ENCODE results near the gene MTNR1B. TPM values are rescaled to one million over a fixed set of nuclear protein-coding genes. Genes with fewer than 3 reads are reported as not detected.

The MTNR1B gene
- total RNA-seq, 2 experiments from 2014 or later: not detected

DNA sequence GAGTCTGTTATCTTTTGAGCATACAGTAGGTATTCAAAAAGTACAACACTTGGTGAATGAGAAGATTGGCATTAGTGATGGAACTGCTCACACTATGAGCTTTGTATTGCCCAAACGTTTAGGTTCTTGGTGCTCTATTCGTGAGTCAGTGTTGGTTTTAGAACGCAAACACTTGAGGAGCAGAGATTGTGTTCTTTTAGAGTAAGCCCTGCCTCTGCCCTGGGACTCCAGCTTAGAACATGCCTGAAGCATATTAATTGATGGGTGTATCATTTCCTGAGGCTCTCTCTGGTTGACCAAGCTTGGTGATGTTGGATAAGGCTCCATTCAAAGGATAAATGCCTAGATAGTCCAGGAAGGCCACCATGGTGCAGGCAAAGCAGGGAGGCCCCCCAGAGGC is 10.9 kb downstream of the MTNR1B start:
- CTCF ChIA-PET: no interaction called here
- Mint-ChIP-seq H3K9me3 (ENCODE audit: insufficient read depth) (no peaks in the 10 kb centered on the region), H3K4me3 (no peak overlapping the region), H3K36me3 (ENCODE audit: low read depth) (no peaks in the 10 kb centered on the region), H3K4me1 (ENCODE audit: low read depth) (no peaks in the 10 kb centered on the region), H3K27ac (no peak overlapping the region), H3K27me3 (ENCODE audit: low read depth) (no peaks in the 10 kb centered on the region)
- ATAC-seq: no peak
- DNase-seq: no peak
- POLR2A ChIA-PET: no interaction called here

- CTCF ChIA-PET: no interaction called here
- Mint-ChIP-seq H3K36me3 (ENCODE audit: low read depth) (no peaks in the 10 kb centered on the region), H3K27me3 (ENCODE audit: low read depth) (no peaks in the 10 kb centered on the region), H3K9me3 (ENCODE audit: insufficient read depth) (no peaks in the 10 kb centered on the region), H3K4me3 (no peak overlapping the region), H3K27ac (no peak overlapping the region), H3K4me1 (ENCODE audit: low read depth) (no peaks in the 10 kb centered on the region)
- DNase-seq (no peak), ATAC-seq (no peak)
- POLR2A ChIA-PET: no interaction called here
Observed at GRCh38 chr11:92981508-92982043, 12.1 kb downstream of the MTNR1B start.

- POLR2A ChIA-PET: no interaction called here
- ATAC-seq: no peak
- Mint-ChIP-seq H3K9me3 (ENCODE audit: insufficient read depth) (no peaks in the 10 kb centered on the region), H3K27me3 (ENCODE audit: low read depth) (no peaks in the 10 kb centered on the region), H3K4me1 (ENCODE audit: low read depth) (no peaks in the 10 kb centered on the region), H3K36me3 (ENCODE audit: low read depth) (no peaks in the 10 kb centered on the region), H3K4me3 (no peak overlapping the region), H3K27ac (no peak overlapping the region)
- CTCF ChIA-PET: no interaction called here
- DNase-seq: no peak
Observed at GRCh38 chr11:92986585-92986984, 17.1 kb downstream of the MTNR1B start.

- POLR2A ChIA-PET: no interaction called here
- DNase-seq: no peak
- no peak for ATAC-seq
- Mint-ChIP-seq H3K4me1 (ENCODE audit: low read depth) (no peaks in the 10 kb centered on the region), H3K4me3 (no peak overlapping the region), H3K27ac (no peak overlapping the region), H3K27me3 (ENCODE audit: low read depth) (no peaks in the 10 kb centered on the region), H3K9me3 (ENCODE audit: insufficient read depth) (no peaks in the 10 kb centered on the region), H3K36me3 (ENCODE audit: low read depth) (no peaks in the 10 kb centered on the region)
- CTCF ChIA-PET: no interaction called here
Observed at GRCh38 chr11:92993004-92993403, 23.6 kb downstream of the MTNR1B start.

DNA sequence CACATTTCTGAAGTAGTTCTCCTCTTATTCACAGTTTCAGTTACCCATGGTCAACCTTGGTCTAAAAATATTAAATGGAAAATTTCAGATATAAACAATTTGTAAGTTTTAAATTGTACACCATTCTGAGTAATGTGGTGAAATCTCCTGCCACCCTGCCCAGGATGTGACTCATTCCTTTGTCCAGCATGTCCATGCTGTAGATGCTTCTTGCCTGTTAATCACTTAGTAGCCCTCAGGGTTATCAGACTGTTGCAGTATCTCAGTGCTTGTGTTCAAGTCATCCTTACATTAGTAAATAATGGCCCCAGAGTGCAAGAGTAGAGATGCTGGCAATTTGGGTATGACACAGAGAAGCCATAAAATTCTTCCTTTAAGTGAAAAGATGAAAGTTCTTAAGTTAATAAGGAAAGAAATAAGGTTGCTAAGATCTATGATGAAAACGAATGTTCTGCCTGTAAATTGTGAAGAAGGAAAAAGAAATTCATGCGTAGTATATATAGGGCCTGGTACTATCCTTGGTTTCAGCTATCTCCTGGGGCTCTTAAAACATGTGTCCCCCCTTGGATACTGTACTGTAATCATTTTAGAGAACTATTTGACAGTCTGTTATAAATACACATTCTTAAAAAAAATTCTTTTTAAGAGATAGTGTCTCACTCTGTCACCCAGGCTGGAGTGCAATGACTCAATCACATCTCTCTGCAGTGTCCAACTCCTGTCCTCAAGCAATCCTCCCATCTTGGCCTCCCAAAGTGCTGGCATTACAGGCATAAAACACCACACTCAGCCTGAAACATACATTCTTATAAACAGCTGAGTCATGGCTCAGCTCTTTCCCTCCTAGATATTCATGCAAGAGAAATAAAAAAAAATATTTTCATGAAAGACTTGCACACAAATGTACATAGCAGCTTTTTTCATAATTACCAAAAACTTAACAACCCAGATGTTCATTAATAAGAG is 31.3 kb downstream of the MTNR1B start:
- ATAC-seq (no peak), DNase-seq (no peak)
- no peaks in the 10 kb centered on the region for H3K9me3 Mint-ChIP-seq (ENCODE audit: insufficient read depth)
- POLR2A ChIA-PET: no interaction called here
- CTCF ChIA-PET: no interaction called here
- H3K27me3 Mint-ChIP-seq (ENCODE audit: low read depth): no peaks in the 10 kb centered on the region
- H3K4me1 Mint-ChIP-seq (ENCODE audit: low read depth): no peaks in the 10 kb centered on the region
- H3K27ac Mint-ChIP-seq: no peak overlapping the region
- H3K4me3 Mint-ChIP-seq: no peak overlapping the region
- H3K36me3 Mint-ChIP-seq (ENCODE audit: low read depth): no peaks in the 10 kb centered on the region

- no peak overlapping the region for H3K27ac Mint-ChIP-seq
- no peaks in the 10 kb centered on the region for H3K27me3 Mint-ChIP-seq (ENCODE audit: low read depth)
- H3K9me3 Mint-ChIP-seq (ENCODE audit: insufficient read depth): no peaks in the 10 kb centered on the region
- ATAC-seq (no peak), DNase-seq (no peak)
- ChIA-PET POLR2A (no interaction called here), CTCF (no interaction called here)
- no peaks in the 10 kb centered on the region for H3K36me3 Mint-ChIP-seq (ENCODE audit: low read depth)
- H3K4me1 Mint-ChIP-seq (ENCODE audit: low read depth): no peaks in the 10 kb centered on the region
- H3K4me3 Mint-ChIP-seq: no peak overlapping the region
Observed at GRCh38 chr11:93001806-93002205, 32.4 kb downstream of the MTNR1B start.

- ChIA-PET CTCF (no interaction called here), POLR2A (no interaction called here)
- Mint-ChIP-seq H3K27me3 (ENCODE audit: low read depth) (no peaks in the 10 kb centered on the region), H3K27ac (no peak overlapping the region), H3K9me3 (ENCODE audit: insufficient read depth) (no peaks in the 10 kb centered on the region), H3K4me1 (ENCODE audit: low read depth) (no peaks in the 10 kb centered on the region), H3K36me3 (ENCODE audit: low read depth) (no peaks in the 10 kb centered on the region), H3K4me3 (no peak overlapping the region)
- ATAC-seq: no peak
- DNase-seq: no peak
Observed at GRCh38 chr11:93002380-93002779, 32.9 kb downstream of the MTNR1B start.

DNA sequence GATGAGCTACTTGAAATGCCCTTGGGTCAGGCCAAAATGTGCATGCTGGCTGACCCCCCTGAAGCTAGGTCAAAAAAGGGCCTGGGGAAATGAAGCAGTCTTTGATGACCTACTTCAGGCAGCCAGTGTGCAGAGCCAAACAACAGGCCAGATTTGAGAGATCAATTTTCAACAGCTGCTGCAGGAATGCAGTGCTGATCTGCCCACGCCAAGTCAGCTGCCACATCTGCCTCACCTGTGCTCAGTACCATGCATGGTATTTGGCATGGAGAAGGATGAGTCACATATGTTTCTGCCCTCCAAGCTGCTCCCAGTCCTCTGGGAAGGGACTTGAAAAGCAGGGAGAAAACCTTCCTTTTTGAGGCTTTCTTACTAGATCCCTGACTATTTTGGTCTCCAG is 35.8 kb downstream of the MTNR1B start:
- POLR2A ChIA-PET: no interaction called here
- Mint-ChIP-seq H3K4me1 (ENCODE audit: low read depth) (no peaks in the 10 kb centered on the region), H3K36me3 (ENCODE audit: low read depth) (no peaks in the 10 kb centered on the region), H3K4me3 (no peak overlapping the region), H3K9me3 (ENCODE audit: insufficient read depth) (no peaks in the 10 kb centered on the region), H3K27me3 (ENCODE audit: low read depth) (no peaks in the 10 kb centered on the region), H3K27ac (no peak overlapping the region)
- CTCF ChIA-PET: no interaction called here
- no peak for ATAC-seq
- no peak for DNase-seq

DNA sequence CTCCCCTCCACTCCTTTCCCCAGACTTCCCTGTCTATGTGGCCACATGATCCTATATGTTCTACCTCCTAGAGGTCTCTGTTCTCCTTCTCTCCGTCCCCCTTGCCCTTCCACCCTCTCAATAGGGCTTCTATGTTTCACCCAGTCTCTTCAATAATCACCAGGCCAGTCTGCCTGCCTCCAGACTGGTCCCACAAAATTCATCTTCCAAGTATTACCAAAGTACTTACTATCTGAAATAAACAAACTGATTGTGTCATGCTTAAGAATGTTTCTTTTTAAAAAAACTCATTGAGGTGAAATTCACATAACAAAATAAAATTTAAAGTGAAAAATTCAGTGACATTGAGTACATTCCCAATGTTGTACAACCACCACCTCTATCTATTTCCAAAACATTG is 44.2 kb downstream of the MTNR1B start:
- ChIA-PET POLR2A (no interaction called here), CTCF (no interaction called here)
- no peaks in the 10 kb centered on the region for H3K4me1 Mint-ChIP-seq (ENCODE audit: low read depth)
- H3K27ac Mint-ChIP-seq: no peak overlapping the region
- H3K4me3 Mint-ChIP-seq: no peak overlapping the region
- H3K9me3 Mint-ChIP-seq (ENCODE audit: insufficient read depth): no peaks in the 10 kb centered on the region
- no peak for DNase-seq
- H3K27me3 Mint-ChIP-seq (ENCODE audit: low read depth): no peaks in the 10 kb centered on the region
- H3K36me3 Mint-ChIP-seq (ENCODE audit: low read depth): no peaks in the 10 kb centered on the region
- no peak for ATAC-seq

- Mint-ChIP-seq H3K27me3 (ENCODE audit: low read depth) (no peaks in the 10 kb centered on the region), H3K4me3 (no peak overlapping the region), H3K36me3 (ENCODE audit: low read depth) (no peaks in the 10 kb centered on the region), H3K27ac (no peak overlapping the region), H3K9me3 (ENCODE audit: insufficient read depth) (no peaks in the 10 kb centered on the region), H3K4me1 (ENCODE audit: low read depth) (no peaks in the 10 kb centered on the region)
- ATAC-seq: no peak
- ChIA-PET CTCF (no interaction called here), POLR2A (no interaction called here)
- no peak for DNase-seq
Observed at GRCh38 chr11:93016595-93016994, 47.1 kb downstream of the MTNR1B start.

GRCh38 chr11:93017821-93018690 is 48.6 kb downstream of the MTNR1B start:
- ChIA-PET CTCF (no interaction called here), POLR2A (no interaction called here)
- Mint-ChIP-seq H3K4me3 (no peak overlapping the region), H3K4me1 (ENCODE audit: low read depth) (no peaks in the 10 kb centered on the region), H3K27me3 (ENCODE audit: low read depth) (no peaks in the 10 kb centered on the region), H3K9me3 (ENCODE audit: insufficient read depth) (no peaks in the 10 kb centered on the region), H3K36me3 (ENCODE audit: low read depth) (no peaks in the 10 kb centered on the region), H3K27ac (no peak overlapping the region)
- ATAC-seq: no peak
- DNase-seq: no peak

DNA sequence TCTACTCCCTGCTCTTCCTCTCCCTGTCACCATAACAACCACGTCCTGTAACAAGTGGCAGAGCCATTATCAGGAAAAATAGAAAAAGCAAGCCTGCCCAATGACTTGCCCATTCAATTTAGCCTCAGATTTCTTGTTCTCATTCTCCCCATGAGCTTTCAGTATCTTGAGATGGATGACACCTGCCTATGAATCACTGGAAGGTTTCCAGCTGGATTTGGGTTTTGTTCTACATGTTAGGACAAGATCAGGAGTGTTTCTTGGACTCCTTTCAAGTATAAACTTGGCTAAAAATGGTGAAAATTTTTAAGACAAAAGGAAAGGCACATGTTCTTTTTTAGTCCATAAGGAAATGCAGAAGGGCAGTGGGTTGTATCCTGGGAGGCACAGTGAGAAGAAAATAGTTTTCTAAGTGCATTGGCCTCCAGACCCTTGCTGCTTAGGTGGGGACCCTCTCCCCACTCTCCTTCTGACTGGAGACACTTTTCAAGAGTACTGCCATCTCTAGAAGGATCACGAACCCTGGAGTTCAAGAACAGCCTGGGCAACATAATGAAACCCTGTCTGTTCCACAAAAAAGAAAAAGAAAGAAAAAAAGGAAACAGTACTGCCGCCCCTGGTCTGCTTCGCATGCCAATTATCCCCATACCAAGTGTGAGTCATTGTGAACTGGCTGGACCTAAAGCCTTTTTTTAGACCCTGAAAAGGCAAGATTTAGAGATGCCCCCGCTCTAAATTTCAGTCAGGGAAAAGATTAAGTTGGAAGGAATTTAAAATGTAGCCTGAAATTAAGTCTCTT is 51.0 kb downstream of the MTNR1B start:
- no peak for DNase-seq
- Mint-ChIP-seq H3K36me3 (ENCODE audit: low read depth) (no peaks in the 10 kb centered on the region), H3K9me3 (ENCODE audit: insufficient read depth) (no peaks in the 10 kb centered on the region), H3K27ac (no peak overlapping the region), H3K27me3 (ENCODE audit: low read depth) (no peaks in the 10 kb centered on the region), H3K4me3 (no peak overlapping the region), H3K4me1 (ENCODE audit: low read depth) (no peaks in the 10 kb centered on the region)
- ChIA-PET POLR2A (no interaction called here), CTCF (no interaction called here)
- no peak for ATAC-seq

Data from activated CD8-positive, alpha-beta T cell treated with anti-CD3 and anti-CD28 coated beads, Interleukin-2, amount 10 ng/mL, durations not matched to agents 7 days and 5 days (primary cell).